HepG2 (cell line): ENCODE results near the gene DHX57. TPM values are rescaled to one million over a fixed set of nuclear protein-coding genes. Genes with fewer than 3 reads are reported as not detected.

Experiments used
- ATAC-seq: fragments of 200-7000 bp; cut with Tn5 transposase; 3 replicates; pipeline ENCODE4 v1.9.1; 2020; ENCODE audit warnings: mild to moderate bottlenecking, moderate library complexity
- BruUV-seq: library from RNA; stranded (reverse); fragments of 400-500 nt; replicated peaks from 2 replicates; lab custom pipeline; 2021; lab: Mats Ljungman, UMichigan
- CTCF ChIA-PET: fragments of 300-600 bp; formaldehyde crosslinking; extraction: SDS; loops from one replicate; lab custom pipeline; 2021; ENCODE audit warnings: low total read pairs, inconsistent platforms, low intra/inter-chr PET ratio; lab: Yijun Ruan, JAX
- POLR2A ChIA-PET: fragments of 350-600 bp; sonication (Branson Sonifier 250); formaldehyde crosslinking; loops from one replicate; lab custom pipeline; 2020; ENCODE audit warnings: antibody characterized with exemption, inconsistent platforms; lab: Yijun Ruan, JAX
- DNase-seq: peaks from one replicate; pipeline ENCODE4 v3.0.0-alpha.2; 2015; ENCODE audit warnings: low spot score
- FAIRE-seq: peaks from 3 replicates; lab custom pipeline; 2011; peaks lifted over from hg19 to GRCh38; lab: Jason Lieb, UNC
- H2AFZ ChIP-seq: one replicate; pipeline ENCODE4 v1.6.1; 2011; ENCODE audit warnings: low read length, inconsistent platforms
- H3K27ac ChIP-seq: fragments of 300-600 bp; 3 replicates; pipeline ENCODE4 v1.8.0; 2011; ENCODE audit warnings: mixed run types, mild to moderate bottlenecking, mixed read lengths, low read length, inconsistent platforms; ENCODE audit not compliant: insufficient read depth; ENCODE audit errors: extremely low read length
- H3K27me3 ChIP-seq, 2 experiments: fragments of 200-600 bp in 1 of 2; 2 replicates in 1 of 2; 3 replicates in 1 of 2; pipeline versions ENCODE4 v1.6.0 to v1.8.0; 2011; ENCODE audit warnings: low read length in 2 of 2, mild to moderate bottlenecking in 2 of 2, moderate library complexity in 2 of 2, inconsistent platforms in 1 of 2; ENCODE audit not compliant: insufficient read depth in 2 of 2, control insufficient read depth in 1 of 2
- H3K36me3 ChIP-seq, 2 experiments: fragments of 200-600 bp in 1 of 2; replicated peaks in 1 of 2; 2 replicates in 1 of 2; 3 replicates in 1 of 2; pipeline versions ENCODE4 v1.5.1 to v1.8.0; 2011; ENCODE audit warnings: low read length in 2 of 2, inconsistent platforms in 1 of 2; ENCODE audit not compliant: insufficient read depth in 2 of 2, control insufficient read depth in 1 of 2
- H3K4me1 ChIP-seq: 2 replicates; pipeline ENCODE4 v1.5.1; 2012; ENCODE audit warnings: low read length, inconsistent platforms; ENCODE audit not compliant: insufficient read depth
- H3K4me2 ChIP-seq: 2 replicates; pipeline ENCODE4 v1.6.0; 2011; ENCODE audit warnings: low read depth, low read length, inconsistent platforms
- H3K4me3 ChIP-seq, 3 experiments: fragments of 200-600 bp in 1 of 3; sonication (generic), shearing (Covaris generic) in 1 of 3; replicated peaks in 1 of 3; 2 replicates each; pipeline ENCODE4 v1.5.1; 2011 to 2016; ENCODE audit warnings: low read length in 3 of 3, inconsistent platforms in 2 of 3, low read depth in 2 of 3, mild to moderate bottlenecking in 2 of 3, control low read depth in 1 of 3, mixed read lengths in 1 of 3; ENCODE audit not compliant: insufficient read depth in 1 of 3
- H3K79me2 ChIP-seq: one replicate; pipeline ENCODE4 v1.6.1; 2011; ENCODE audit warnings: low read length, inconsistent platforms; ENCODE audit not compliant: insufficient read depth
- H3K9ac ChIP-seq: 2 replicates; pipeline ENCODE4 v1.6.0; 2011; ENCODE audit warnings: mild to moderate bottlenecking, low read depth, low read length, inconsistent platforms; ENCODE audit not compliant: insufficient read depth
- H3K9me3 ChIP-seq: 2 replicates; pipeline ENCODE4 v1.5.1; 2012; ENCODE audit warnings: mild to moderate bottlenecking, low read length
- H4K20me1 ChIP-seq: 2 replicates; pipeline ENCODE4 v1.6.0; 2011; ENCODE audit warnings: inconsistent platforms, mild to moderate bottlenecking, low read length, moderate library complexity; ENCODE audit not compliant: insufficient read depth
- BCL6 ChIP-seq: IDR thresholded peaks from 2 replicates; pipeline ENCODE4 v1.6.1; 2016; ENCODE audit warnings: missing genetic modification reagents, missing compliant biosample characterization
- FOXK2 ChIP-seq: fragments of 450-650 bp; IDR thresholded peaks from 2 replicates; pipeline ENCODE4 v1.6.1; 2016
- MBNL3 ChIP-seq: fragments of 250-450 bp; sonication (Bioruptor Pico); conservative IDR thresholded peaks from 2 replicates; pipeline ENCODE4 v1.8.0; 2022; ENCODE audit warnings: mild to moderate bottlenecking, inconsistent platforms
- MXD3 ChIP-seq: IDR thresholded peaks from 2 replicates; pipeline ENCODE4 v1.6.1; 2016; ENCODE audit warnings: mild to moderate bottlenecking, missing biosample characterization, missing genetic modification reagents
- RARA ChIP-seq: IDR thresholded peaks from 2 replicates; pipeline ENCODE4 v1.6.1; 2016; ENCODE audit warnings: missing genetic modification reagents, missing compliant biosample characterization
- ZBTB20 ChIP-seq: sonication (generic); formaldehyde crosslinking; IDR thresholded peaks from 2 replicates; pipeline ENCODE4 v1.8.1; 2023; ENCODE audit warnings: missing genetic modification reagents, low read depth, mild to moderate bottlenecking, borderline replicate concordance
- ZBTB34 ChIP-seq: sonication (generic); formaldehyde crosslinking; IDR thresholded peaks from 2 replicates; pipeline ENCODE4 v1.8.0; 2022; ENCODE audit warnings: mild to moderate bottlenecking, missing genetic modification reagents
- ZBTB8A ChIP-seq: sonication (generic); formaldehyde crosslinking; IDR thresholded peaks from 2 replicates; pipeline ENCODE4 v1.4.0; 2020; ENCODE audit warnings: mild to moderate bottlenecking, low read depth, missing genetic modification reagents, borderline replicate concordance
- ZFP62 ChIP-seq: sonication (generic); formaldehyde crosslinking; IDR thresholded peaks from 2 replicates; pipeline ENCODE4 v1.4.0; 2020; ENCODE audit warnings: missing genetic modification reagents
- ZNF232 ChIP-seq: sonication (generic); formaldehyde crosslinking; IDR thresholded peaks from 2 replicates; pipeline ENCODE4 v1.4.0; 2020; ENCODE audit warnings: missing genetic modification reagents, borderline replicate concordance
- ZNF615 ChIP-seq: sonication (generic); formaldehyde crosslinking; IDR thresholded peaks from 2 replicates; pipeline ENCODE4 v1.5.0; 2020; ENCODE audit warnings: mild to moderate bottlenecking, missing genetic modification reagents, borderline replicate concordance
- ZNF713 ChIP-seq: sonication (generic); formaldehyde crosslinking; IDR thresholded peaks from 2 replicates; pipeline ENCODE4 v1.4.0; 2020; ENCODE audit warnings: mild to moderate bottlenecking, missing genetic modification reagents
- ZNF724P ChIP-seq: sonication (generic); formaldehyde crosslinking; IDR thresholded peaks from 2 replicates; pipeline ENCODE4 v1.8.0; 2022; ENCODE audit warnings: missing genetic modification reagents, borderline replicate concordance
- WGBS: methylation state at CpG from one replicate; pipeline ENCODE4 v1.1.6; 2017; ENCODE audit warnings: low lambda C conversion rate; 5-methylcytosine and 5-hydroxymethylcytosine counted together
- in situ Hi-C: cut with HindIII; loops from 2 replicates; pipeline ENCODE4 v1.10.0; 2017; ENCODE audit warnings: low pct_unique_long_range_greater_than_20kb; ENCODE audit not compliant: extremely low pct_ligation_motif_present
- intact Hi-C: fragments of 100-400 bp; cut with micrococcal nuclease; formaldehyde crosslinking; loops from one replicate; pipeline ENCODE4 v1.10.0; 2022; ENCODE audit not compliant: unreplicated experiment
- polyA plus RNA-seq, 8 experiments: library from polyadenylated mRNA; depleted of rRNA in 3 of 8; stranded (reverse) in 7 of 8; unstranded in 1 of 8; fragments of >200 nt; fragmentation: Illumina TruSeq in 4 of 8; extraction: Trizol in 4 of 8; gene quantifications; 2 replicates each; pipeline versions ENCODE4 v1.2.1 to v1.2.3, GENCODE V29; 2011 to 2016; ENCODE audit warnings: low read depth in 4 of 8, missing spikeins in 1 of 8, mixed read lengths in 1 of 8; ENCODE audit not compliant: insufficient read depth in 1 of 8
- total RNA-seq, 5 experiments: library from RNA; depleted of rRNA; stranded (reverse); fragments of >200 nt; fragmentation: Illumina TruSeq; extraction: Trizol; gene quantifications; 2 replicates each; pipeline ENCODE4 v1.2.3, GENCODE V29; 2016; ENCODE audit warnings: low read depth in 1 of 5

Gene DHX57
- total and polyA plus RNA-seq, 2 of the 13 experiments (the other 11 are each of a cell fraction or from before 2014, with no cell fraction given): 9.2 to 24.2 TPM

GRCh38 chr2:38815936-38816335 is 59.8 kb downstream of the DHX57 start:
- in situ Hi-C loops: no loop called here
- WGBS: 94% methylated on average over 4 of the region's 4 CpGs
- CTCF ChIA-PET: no interaction called here

GRCh38 chr2:38810488-38810887 is 65.2 kb downstream of the DHX57 start:
- intact Hi-C loops (no loop called here), in situ Hi-C loops (no loop called here)
- H3K27ac ChIP-seq: no peak overlapping the region
- no peaks in the 10 kb centered on the region for H3K79me2 ChIP-seq
- no peaks in the 10 kb centered on the region for H3K4me1 ChIP-seq
- POLR2A ChIA-PET: no interaction called here
- no peaks in the 10 kb centered on the region for H4K20me1 ChIP-seq
- no peak for ATAC-seq
- H3K27me3 ChIP-seq: no peaks in the 10 kb centered on the region
- H2AFZ ChIP-seq: no peak overlapping the region
- CTCF ChIA-PET: no interaction called here
- no peak overlapping the region for H3K4me2 ChIP-seq
- WGBS: 92% methylated on average over 7 of the region's 7 CpGs
- no TSS peak for BruUV-seq
- no peak for DNase-seq
- H3K9me3 ChIP-seq: no peaks in the 10 kb centered on the region
- TF ChIP-seq ZNF232 (CRISPR knock-in tag) (no peak), ZBTB20 (no peak), RARA (CRISPR knock-in tag) (no peak), MXD3 (CRISPR knock-in tag) (no peak), MBNL3 (CRISPR knock-in tag) (no peak), FOXK2 (no peak), ZNF713 (CRISPR knock-in tag) (no peak), ZBTB8A (CRISPR knock-in tag) (no peak), ZNF724P (CRISPR knock-in tag) (no peak), ZNF615 (CRISPR knock-in tag) (no peak)
- no peak overlapping the region for H3K4me3 ChIP-seq
- H3K36me3 ChIP-seq: peaks cover 22 to 40% of the 10 kb centered on the region in 2 experiments
- no peak for FAIRE-seq
- H3K9ac ChIP-seq: no peak overlapping the region

More at GRCh38 chr2:38815936-38816335, 59.8 kb downstream of the DHX57 start:
- no peak for TF ChIP-seq ZFP62
- TF ChIP-seq ZBTB34: no peak
- TF ChIP-seq BCL6 (CRISPR knock-in tag): no peak
- no peaks in the 10 kb centered on the region for H3K27me3 ChIP-seq
- FAIRE-seq (no peak), ATAC-seq (no peak), DNase-seq (no peak)
- no peaks in the 10 kb centered on the region for H3K9me3 ChIP-seq
- H3K36me3 ChIP-seq: peaks cover 23 to 67% of the 10 kb centered on the region in 2 experiments
- POLR2A ChIA-PET: no interaction called here
- no peak overlapping the region for H3K9ac ChIP-seq
- H3K4me1 ChIP-seq: no peaks in the 10 kb centered on the region
- no TSS peak for BruUV-seq
- intact Hi-C loops: no loop called here
- no peaks in the 10 kb centered on the region for H3K79me2 ChIP-seq
- H3K4me3 ChIP-seq: no peak overlapping the region
- H3K4me2 ChIP-seq: no peak overlapping the region
- no peak overlapping the region for H2AFZ ChIP-seq
- H3K27ac ChIP-seq: no peak overlapping the region
- H4K20me1 ChIP-seq: no peaks in the 10 kb centered on the region
